H54 (cell line): ENCODE measurements around the gene WWOX.
"Not testable (repeated sequence)": the region's sequence is repeated elsewhere in the genome, so short reads cannot be mapped to it uniquely, and the experiment has no call there.

ENCODE experiments used
- DNase-seq: peaks from one replicate; pipeline ENCODE4 v3.0.0; 2011; ENCODE audit warnings: low spot score, mixed read lengths; ENCODE audit not compliant: insufficient read length
- FAIRE-seq: peaks from 3 replicates; lab custom pipeline; 2011; peaks lifted over from hg19 to GRCh38; lab: Jason Lieb, UNC
- POLR2A ChIP-seq: IDR thresholded peaks from 2 replicates; pipeline ENCODE4 v1.6.1; 2011; ENCODE audit warnings: low read depth, mild to moderate bottlenecking, low read length

The WWOX gene

GRCh38 chr16:78099271-78100111 lies at the start of gene WWOX:
Gene WWOX (plus strand): TSS chr16:78099654.
- FAIRE-seq (no peak), DNase-seq (peak; percentile 93)
- peak; percentile 66 for TF ChIP-seq POLR2A

DNA sequence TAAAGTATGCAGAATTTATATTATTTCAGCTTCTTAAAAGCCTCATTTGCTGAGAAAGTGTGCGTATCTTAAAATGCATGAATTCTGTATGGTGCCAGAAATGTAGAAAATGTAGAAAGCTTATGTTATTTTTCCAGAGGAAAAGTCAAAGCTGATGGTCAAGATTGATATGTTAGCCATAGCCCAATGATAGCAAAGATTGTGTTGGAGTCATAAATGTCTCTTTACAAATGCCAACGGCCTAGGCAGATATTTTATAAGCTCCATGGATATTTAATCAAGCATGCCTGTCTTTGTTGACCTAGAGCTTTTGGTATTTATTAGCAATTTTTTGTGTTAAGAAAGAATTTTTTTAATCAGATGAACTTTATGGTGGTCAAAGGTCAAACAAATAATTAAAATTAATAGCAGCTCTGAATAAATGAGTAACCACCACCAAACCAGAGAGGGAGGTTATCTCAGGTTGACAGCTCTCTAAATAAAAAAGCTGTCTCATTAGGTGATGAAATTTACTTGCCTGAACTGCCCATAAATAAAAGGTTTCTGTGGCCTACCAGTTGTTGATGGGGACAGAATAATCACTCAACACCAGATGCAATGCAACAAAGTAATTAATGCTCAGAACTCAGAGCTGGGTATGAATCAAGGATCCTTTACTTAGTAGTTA lies 48.6 kb upstream of the WWOX start:
- no peak for TF ChIP-seq POLR2A
- DNase-seq (no peak), FAIRE-seq (no peak)

DNA sequence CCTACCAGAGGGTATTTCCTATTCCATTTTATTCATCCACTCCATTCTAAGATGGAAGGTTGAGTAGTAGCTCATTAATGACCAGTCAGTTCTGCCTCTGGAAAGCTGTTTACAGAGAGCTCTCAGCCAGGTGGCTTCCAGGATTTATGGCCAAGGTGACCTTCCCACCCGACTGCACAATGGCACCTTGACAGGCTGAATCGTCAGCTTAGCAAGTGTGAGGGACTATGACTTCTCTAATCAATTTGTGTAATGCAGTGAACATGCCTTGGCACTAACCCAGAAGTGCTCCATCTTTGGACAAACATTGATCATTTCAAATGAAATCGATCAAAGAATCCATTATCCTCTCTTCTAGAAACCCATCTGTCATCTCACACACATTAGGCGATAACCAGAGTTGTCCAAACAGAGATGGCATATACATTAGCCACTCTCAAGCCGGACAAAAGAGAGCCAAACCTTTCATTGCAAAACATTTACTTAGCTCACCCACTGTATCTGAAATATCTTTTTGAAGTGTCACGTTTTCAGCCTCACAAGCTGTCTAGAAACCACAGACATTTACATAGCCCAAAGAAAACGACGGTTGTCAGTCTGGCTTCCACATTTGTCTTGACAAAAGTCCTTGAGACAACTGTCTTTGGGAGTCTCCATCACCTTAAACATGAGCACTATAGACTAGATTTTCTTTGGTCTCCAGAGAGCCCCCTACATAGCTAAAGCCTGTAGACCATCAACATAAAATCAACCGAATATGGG lies 41.5 kb upstream of the WWOX start:
- FAIRE-seq (no peak), DNase-seq (no peak)
- no peak for TF ChIP-seq POLR2A

DNA sequence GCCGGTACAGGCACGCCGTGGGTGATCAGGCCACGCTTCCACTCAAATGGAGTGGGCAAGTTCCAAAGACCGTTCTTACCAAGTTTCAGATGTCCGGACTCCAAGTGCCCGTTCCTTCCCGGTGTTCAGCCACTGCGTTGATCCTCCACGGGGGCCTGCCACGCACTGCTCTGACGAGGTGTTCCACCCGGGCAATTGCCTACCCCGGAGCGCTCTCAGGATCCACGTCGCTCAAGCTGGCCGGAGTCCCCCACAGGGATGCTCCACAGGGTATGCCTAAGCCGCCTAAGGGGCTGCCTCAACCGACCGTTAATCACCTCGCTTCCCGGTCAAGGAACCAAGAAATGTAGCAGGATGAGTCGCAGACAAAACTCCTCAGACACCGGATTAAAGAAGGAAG lies 39.6 kb upstream of the WWOX start:
- DNase-seq, FAIRE-seq: not testable (repeated sequence)

DNA sequence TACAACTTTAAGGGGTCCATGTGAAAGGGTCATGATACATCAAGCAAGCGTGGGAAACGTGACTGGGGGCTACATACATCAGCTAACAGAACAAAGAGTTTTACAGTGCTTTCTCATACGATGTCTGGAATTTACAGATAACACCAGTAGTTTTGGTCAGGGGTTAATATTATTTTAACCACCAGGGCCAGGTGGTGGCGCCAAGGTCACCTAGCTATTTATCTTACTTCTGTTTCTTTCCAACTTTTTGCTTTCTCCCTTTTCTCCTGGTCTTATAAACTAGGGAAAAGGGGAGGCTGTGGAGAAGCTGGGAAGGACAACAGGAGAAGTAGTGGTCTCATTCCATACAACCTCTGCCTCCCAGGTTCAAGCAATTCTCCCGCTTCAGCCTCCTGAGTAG lies 39.2 kb upstream of the WWOX start:
- TF ChIP-seq POLR2A, result no peak
- FAIRE-seq, result no peak
- no peak for DNase-seq

DNA sequence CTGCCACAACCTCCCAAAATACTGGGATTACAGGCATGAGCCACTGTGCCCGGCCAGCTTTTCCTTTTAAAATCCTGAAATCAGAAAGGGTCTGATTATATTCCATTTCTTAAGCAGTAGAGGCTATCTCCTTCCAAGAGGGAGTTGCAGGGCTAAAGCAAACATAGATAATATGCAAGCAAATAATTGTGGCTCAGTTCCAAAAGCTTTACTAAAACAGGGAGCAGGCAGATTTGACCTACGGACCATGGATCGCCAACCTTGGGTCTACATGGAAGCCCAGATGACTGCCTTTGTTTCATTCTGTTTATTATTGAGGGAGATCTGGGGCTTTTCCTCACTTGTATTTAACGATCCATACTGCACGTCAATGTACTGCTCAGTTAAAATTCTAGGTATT lies 38.6 kb upstream of the WWOX start:
- DNase-seq, result no peak
- no peak for TF ChIP-seq POLR2A
- FAIRE-seq, result no peak

DNA sequence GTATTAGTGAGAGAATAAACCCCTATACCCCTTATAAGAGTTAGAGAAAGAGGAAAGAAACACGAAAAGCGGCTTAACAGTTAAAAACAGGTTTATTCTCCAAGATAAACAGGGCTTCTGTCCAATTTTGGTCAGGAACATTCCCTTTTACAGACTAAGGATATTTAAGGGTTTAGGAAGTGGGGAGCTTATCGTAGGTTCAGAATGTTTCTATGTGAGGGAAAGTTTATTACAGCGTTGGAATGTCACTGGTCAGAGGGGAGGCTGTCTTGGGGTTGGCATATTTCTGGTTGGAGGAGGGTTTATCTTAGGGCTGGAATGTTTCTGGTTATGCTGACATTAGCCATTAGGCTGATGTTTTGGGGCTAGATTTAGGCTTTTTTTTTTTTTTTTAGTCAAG lies 34.1 kb upstream of the WWOX start:
- no peak for TF ChIP-seq POLR2A
- DNase-seq, result no peak
- no peak for FAIRE-seq

DNA sequence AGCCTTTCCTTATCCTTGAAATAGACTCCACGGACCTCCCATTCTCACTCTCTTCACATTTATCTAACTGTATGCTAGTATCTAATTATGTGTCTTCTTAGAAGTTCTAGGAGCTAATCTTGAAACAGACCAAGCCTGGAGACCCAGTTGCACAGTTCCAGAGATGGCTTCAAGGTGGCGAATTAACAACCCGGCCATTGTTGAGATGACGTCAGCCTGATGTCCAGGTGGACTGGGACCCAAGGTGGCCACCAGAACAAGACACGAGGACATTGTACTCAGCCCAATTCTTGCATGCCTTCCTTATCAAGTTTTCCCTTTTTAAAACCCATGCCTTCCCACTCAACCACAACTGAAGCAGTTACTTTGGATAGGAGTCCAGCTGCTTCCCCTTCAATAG lies 29.5 kb upstream of the WWOX start:
- no peak for TF ChIP-seq POLR2A
- no peak for FAIRE-seq
- no peak for DNase-seq

- DNase-seq (no peak), FAIRE-seq (no peak)
- TF ChIP-seq POLR2A, result no peak
These were observed 27.2 kb upstream of the WWOX start for GRCh38 chr16:78072275-78072674.

GRCh38 chr16:78075800-78076199 lies 23.7 kb upstream of the WWOX start:
- no peak for DNase-seq
- no peak for FAIRE-seq
- no peak for TF ChIP-seq POLR2A

DNA sequence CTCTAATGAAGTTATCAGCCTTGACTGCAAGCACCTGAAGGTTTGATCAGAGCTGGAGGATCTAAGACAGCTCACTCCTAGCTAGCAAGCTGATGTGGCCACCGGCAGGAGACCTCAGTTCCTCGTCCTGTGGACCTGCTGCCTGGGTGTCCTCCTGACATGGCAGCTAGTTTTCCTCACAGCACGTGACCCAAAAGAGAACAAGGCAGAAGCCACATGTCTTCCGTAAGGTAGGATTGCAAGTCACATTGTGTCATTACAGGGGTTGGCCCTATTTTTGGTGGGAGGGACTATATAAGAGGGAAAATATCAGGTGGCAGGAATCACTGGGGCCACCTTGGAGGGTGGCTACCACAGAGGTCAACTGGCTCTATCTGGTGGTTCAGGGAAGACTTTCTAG lies 18.1 kb upstream of the WWOX start:
- DNase-seq (no peak), FAIRE-seq (no peak)
- no peak for TF ChIP-seq POLR2A

DNA sequence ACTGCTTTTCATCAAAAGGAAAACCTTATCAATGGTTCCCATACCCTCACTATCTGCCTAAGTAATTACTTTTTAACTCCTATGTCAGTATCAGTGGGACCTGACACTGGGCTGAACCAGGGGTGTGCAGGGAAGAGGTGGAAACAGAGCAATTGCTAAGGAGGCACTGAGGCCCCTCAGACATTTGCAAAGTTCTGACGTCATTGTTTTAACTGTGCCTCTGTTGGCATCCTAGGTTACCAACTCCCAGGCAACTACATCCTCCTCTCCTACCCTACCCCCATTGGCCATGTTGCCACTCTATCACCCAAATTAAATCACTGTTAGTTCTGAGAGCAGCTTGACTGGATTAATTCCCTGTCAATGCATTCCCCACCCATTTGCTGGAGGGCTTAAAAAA lies 8.0 kb upstream of the WWOX start:
- no peak for TF ChIP-seq POLR2A

GRCh38 chr16:78092758-78093157 lies 6.7 kb upstream of the WWOX start:
- no peak for DNase-seq
- no peak for TF ChIP-seq POLR2A
- FAIRE-seq, result no peak

More for the DNA sequence above, 8.0 kb upstream of the WWOX start:
- no peak for FAIRE-seq
- DNase-seq, result no peak

GRCh38 chr16:78094166-78094565 lies 5.3 kb upstream of the WWOX start:
- FAIRE-seq (no peak), DNase-seq (no peak)
- no peak for TF ChIP-seq POLR2A
